ENCODE data around the gene EXT2. TPM values are rescaled to one million over a fixed set of nuclear protein-coding genes. Genes with fewer than 3 reads are reported as not detected.

EXT2 gene
- total and polyA plus RNA-seq, 2 donors (not counting 1 experiment from before 2014, with no cell fraction given) = 114 to 177 TPM

DNA sequence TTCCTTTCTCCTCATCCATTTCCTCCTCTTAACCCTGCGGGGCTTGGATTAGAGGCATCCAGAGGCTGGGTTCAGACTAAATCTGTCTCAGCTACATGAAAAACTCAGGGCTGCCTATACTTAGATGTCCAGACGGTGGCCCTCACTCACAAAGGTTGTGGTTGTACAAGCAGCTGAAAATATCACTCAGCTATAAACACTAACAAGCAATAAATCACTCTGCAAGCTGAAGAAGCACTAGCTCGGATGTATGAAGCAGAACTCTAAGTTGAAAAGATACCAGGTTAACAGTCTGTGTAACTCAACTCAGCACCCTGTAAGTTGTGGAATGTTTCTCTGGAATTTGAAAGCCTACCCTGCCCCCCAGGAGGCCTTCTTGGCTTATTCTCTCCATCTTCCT lies 82.9 kb downstream of the EXT2 start:
- Histone ChIP-seq H2AFZ (ENCODE audit: low read length) (no peak overlapping the region), H3K36me3 (ENCODE audit: control insufficient read depth, insufficient read depth, low read length) (no peaks in the 10 kb centered on the region), H3K9me3 (ENCODE audit: control insufficient read depth, insufficient read depth, low read depth, low read length) (no peaks in the 10 kb centered on the region), H3K27me3 (ENCODE audit: control insufficient read depth, insufficient read depth, low read length) (no peaks in the 10 kb centered on the region), H3K4me1 (ENCODE audit: control insufficient read depth, extremely low read depth, insufficient read depth, low read length) (peaks cover 2% of the 10 kb centered on the region), H3K4me2 (ENCODE audit: extremely low read depth, insufficient read depth, low read length) (no peak overlapping the region), H3K9ac (ENCODE audit: insufficient read depth, low read length) (no peak overlapping the region), H3K4me3 (replicated peaks in 1 of 4; ENCODE audit: control extremely low read depth in 1 of 4, insufficient read depth in 1 of 4, low read depth in 3 of 4, low read length in 4 of 4) (no peak overlapping the region), H3K79me2 (ENCODE audit: control insufficient read depth, insufficient read depth, low read length) (no peaks in the 10 kb centered on the region), H3K27ac (ENCODE audit: insufficient read depth, low read length) (no peak overlapping the region), H4K20me1 (ENCODE audit: control insufficient read depth, extremely low read depth, insufficient read depth, low read length) (no peaks in the 10 kb centered on the region)
- peak; percentile 33 to 49 for DNase-seq (ENCODE audit: low read depth in 2 of 2)
- TF ChIP-seq EZH2 (IDR thresholded peaks at IDR 0.05; ENCODE audit: low read length, missing control alignments) (no peak), CTCF (conservative IDR thresholded peaks at IDR 0.05 in 1 of 2, IDR thresholded peaks at IDR 0.05 in 1 of 2; ENCODE audit: low read depth in 1 of 2, low read length in 2 of 2) (peak; percentile 10 to 11)

- H2AFZ ChIP-seq (ENCODE audit: low read length) = no peak overlapping the region
- peaks cover 2% of the 10 kb centered on the region for H3K4me1 ChIP-seq (ENCODE audit: control insufficient read depth, extremely low read depth, insufficient read depth, low read length)
- no peak overlapping the region for H3K4me2 ChIP-seq (ENCODE audit: extremely low read depth, insufficient read depth, low read length)
- no peak overlapping the region for H3K9ac ChIP-seq (ENCODE audit: insufficient read depth, low read length)
- TF ChIP-seq CTCF (conservative IDR thresholded peaks at IDR 0.05 in 1 of 2, IDR thresholded peaks at IDR 0.05 in 1 of 2; ENCODE audit: low read depth in 1 of 2, low read length in 2 of 2) (no peak), EZH2 (IDR thresholded peaks at IDR 0.05; ENCODE audit: low read length, missing control alignments) (no peak)
- H3K9me3 ChIP-seq (ENCODE audit: control insufficient read depth, insufficient read depth, low read depth, low read length) = no peaks in the 10 kb centered on the region
- H3K79me2 ChIP-seq (ENCODE audit: control insufficient read depth, insufficient read depth, low read length) = no peaks in the 10 kb centered on the region
- DNase-seq (ENCODE audit: low read depth in 2 of 2) = peak in 1 of 2 donors; percentile 45
- H3K27ac ChIP-seq (ENCODE audit: insufficient read depth, low read length) = no peak overlapping the region
- no peaks in the 10 kb centered on the region for H3K36me3 ChIP-seq (ENCODE audit: control insufficient read depth, insufficient read depth, low read length)
- no peaks in the 10 kb centered on the region for H3K27me3 ChIP-seq (ENCODE audit: control insufficient read depth, insufficient read depth, low read length)
- no peak overlapping the region for H3K4me3 ChIP-seq (replicated peaks in 1 of 4; ENCODE audit: control extremely low read depth in 1 of 4, insufficient read depth in 1 of 4, low read depth in 3 of 4, low read length in 4 of 4)
- no peaks in the 10 kb centered on the region for H4K20me1 ChIP-seq (ENCODE audit: control insufficient read depth, extremely low read depth, insufficient read depth, low read length)
Measured at GRCh38 chr11:44179173-44179572, 83.7 kb downstream of the EXT2 start.

GRCh38 chr11:44180107-44180506 lies 84.6 kb downstream of the EXT2 start:
- no peaks in the 10 kb centered on the region for H3K9me3 ChIP-seq (ENCODE audit: control insufficient read depth, insufficient read depth, low read depth, low read length)
- TF ChIP-seq CTCF (conservative IDR thresholded peaks at IDR 0.05 in 1 of 2, IDR thresholded peaks at IDR 0.05 in 1 of 2; ENCODE audit: low read depth in 1 of 2, low read length in 2 of 2) (no peak), EZH2 (IDR thresholded peaks at IDR 0.05; ENCODE audit: low read length, missing control alignments) (no peak)

More at GRCh38 chr11:44180107-44180506, 84.6 kb downstream of the EXT2 start:
- Histone ChIP-seq H3K79me2 (ENCODE audit: control insufficient read depth, insufficient read depth, low read length) (no peaks in the 10 kb centered on the region), H3K9ac (ENCODE audit: insufficient read depth, low read length) (no peak overlapping the region), H3K27me3 (ENCODE audit: control insufficient read depth, insufficient read depth, low read length) (no peaks in the 10 kb centered on the region), H3K36me3 (ENCODE audit: control insufficient read depth, insufficient read depth, low read length) (no peaks in the 10 kb centered on the region), H3K4me2 (ENCODE audit: extremely low read depth, insufficient read depth, low read length) (no peak overlapping the region), H4K20me1 (ENCODE audit: control insufficient read depth, extremely low read depth, insufficient read depth, low read length) (no peaks in the 10 kb centered on the region), H3K4me3 (replicated peaks in 1 of 4; ENCODE audit: control extremely low read depth in 1 of 4, insufficient read depth in 1 of 4, low read depth in 3 of 4, low read length in 4 of 4) (no peak overlapping the region), H2AFZ (ENCODE audit: low read length) (no peak overlapping the region), H3K27ac (ENCODE audit: insufficient read depth, low read length) (no peak overlapping the region), H3K4me1 (ENCODE audit: control insufficient read depth, extremely low read depth, insufficient read depth, low read length) (peaks cover 2% of the 10 kb centered on the region)
- DNase-seq (ENCODE audit: low read depth in 2 of 2) = no peak
